Testis (tissue), 3 donors: ENCODE results near the gene OPA1. TPM values are rescaled to one million over a fixed set of nuclear protein-coding genes. Genes with fewer than 3 reads are reported as not detected.

ENCODE experiments used
- DNase-seq: peaks from one replicate; pipeline ENCODE4 v3.0.0-alpha.2; 2019
- H3K27ac ChIP-seq, 2 donors: fragments of 200-600 bp; sonication (generic); one replicate each; pipeline ENCODE4 v1.5.1; 2019
- H3K27me3 ChIP-seq: fragments of 200-600 bp; sonication (generic); one replicate; pipeline ENCODE4 v1.5.1; 2019
- H3K36me3 ChIP-seq: fragments of 200-600 bp; sonication (generic); one replicate; pipeline ENCODE4 v1.5.1; 2017; ENCODE audit warnings: low read depth; ENCODE audit errors: missing control alignments
- H3K4me1 ChIP-seq: fragments of 200-600 bp; sonication (generic); one replicate; pipeline ENCODE4 v1.5.1; 2019
- H3K4me3 ChIP-seq, 2 donors: fragments of 200-600 bp; sonication (generic); one replicate each; pipeline ENCODE4 v1.5.1; 2017 to 2019
- H3K9me3 ChIP-seq: fragments of 200-600 bp; sonication (generic); one replicate; pipeline ENCODE4 v1.5.1; 2017
- CTCF ChIP-seq, 3 experiments: fragments of 450-650 bp in 2 of 3; fragments of 200-600 bp in 1 of 3; sonication (generic) in 1 of 3; IDR thresholded peaks; one replicate each; pipeline ENCODE4 v1.5.1; 2016 to 2019; ENCODE audit warnings: antibody characterized with exemption in 3 of 3, mild to moderate bottlenecking in 2 of 3, moderate library complexity in 1 of 3
- POLR2A ChIP-seq: fragments of 450-650 bp; IDR thresholded peaks from one replicate; pipeline ENCODE4 v1.6.1; 2017; ENCODE audit warnings: antibody characterized with exemption, mild to moderate bottlenecking, moderate library complexity
- WGBS, 2 donors: methylation state at CpG; one replicate each; pipeline ENCODE4 v1.1.5; 2018; 5-methylcytosine and 5-hydroxymethylcytosine counted together
- intact Hi-C: fragments of 100-400 bp; cut with DNase I; formaldehyde crosslinking; loops from one replicate; pipeline ENCODE4 v1.15.1; 2023; ENCODE audit warnings: low total_unique reads
- polyA plus RNA-seq: library from polyadenylated mRNA; stranded (reverse); fragments of 350-450 nt; fragmentation: Illumina TruSeq; extraction: RNeasy Lipid Tissue Mini Kit (QIAGEN cat#74804); gene quantifications from one replicate; pipeline ENCODE4 v1.2.3, GENCODE V29; 2014; ENCODE audit warnings: low read depth, low replicate concordance; ENCODE audit not compliant: insufficient read depth
- total RNA-seq, 2 donors: library from RNA; depleted of rRNA; stranded (reverse); fragments of >200 nt; gene quantifications; one replicate each; pipeline ENCODE4 v1.2.3, GENCODE V29; 2016

OPA1 gene
- total and polyA plus RNA-seq, 3 donors from 2014 or later = 21.0 to 39.8 (median 35.1) TPM

GRCh38 chr3:193665370-193665989 is 72.5 kb downstream of the OPA1 start:
- Histone ChIP-seq H3K9me3 (no peaks in the 10 kb centered on the region), H3K27me3 (no peaks in the 10 kb centered on the region), H3K27ac (no peak overlapping the region), H3K4me1 (no peaks in the 10 kb centered on the region), H3K4me3 (no peak overlapping the region), H3K36me3 (no peaks in the 10 kb centered on the region)
- intact Hi-C loops = no loop called here
- 84 to 92% methylated on average over 1 of the region's 1 CpG for WGBS, 2 donors
- TF ChIP-seq POLR2A (no peak), CTCF (IDR thresholded peaks at IDR 0.05) (peak; percentile 6 to 52 (median 21))
- DNase-seq = no peak

GRCh38 chr3:193673845-193674244 is 80.8 kb downstream of the OPA1 start:
- no peaks in the 10 kb centered on the region for H3K27me3 ChIP-seq
- WGBS, 2 donors = 74 to 91% methylated on average over 7 of the region's 7 CpGs
- H3K36me3 ChIP-seq = no peaks in the 10 kb centered on the region

GRCh38 chr3:193674714-193675113 is 81.7 kb downstream of the OPA1 start:
- H3K9me3 ChIP-seq = no peaks in the 10 kb centered on the region
- no peak overlapping the region for H3K27ac ChIP-seq
- no peak overlapping the region for H3K4me3 ChIP-seq
- H3K27me3 ChIP-seq = no peaks in the 10 kb centered on the region
- DNase-seq = no peak
- H3K4me1 ChIP-seq = no peaks in the 10 kb centered on the region
- WGBS, 2 donors = 94 to 95% methylated on average over 9 of the region's 9 CpGs
- H3K36me3 ChIP-seq = no peaks in the 10 kb centered on the region
- no peak for TF ChIP-seq POLR2A
- TF ChIP-seq CTCF (IDR thresholded peaks at IDR 0.05) = no peak
- intact Hi-C loops = no loop called here

More at GRCh38 chr3:193673845-193674244, 80.8 kb downstream of the OPA1 start:
- Histone ChIP-seq H3K4me1 (no peaks in the 10 kb centered on the region), H3K27ac (no peak overlapping the region), H3K9me3 (no peaks in the 10 kb centered on the region), H3K4me3 (no peak overlapping the region)
- intact Hi-C loops = no loop called here
- DNase-seq = no peak
- TF ChIP-seq POLR2A = no peak
- no peak for TF ChIP-seq CTCF (IDR thresholded peaks at IDR 0.05)

- intact Hi-C loops = no loop called here
These were observed 84.7 kb downstream of the OPA1 start for GRCh38 chr3:193677734-193678133.

More at GRCh38 chr3:193677734-193678133, 84.7 kb downstream of the OPA1 start:
- no peak for DNase-seq
- Histone ChIP-seq H3K9me3 (no peaks in the 10 kb centered on the region), H3K27me3 (no peaks in the 10 kb centered on the region), H3K4me3 (no peak overlapping the region), H3K36me3 (no peaks in the 10 kb centered on the region), H3K27ac (no peak overlapping the region), H3K4me1 (no peaks in the 10 kb centered on the region)
- TF ChIP-seq CTCF (IDR thresholded peaks at IDR 0.05) (no peak), POLR2A (no peak)
- 78 to 80% methylated on average over 5 of the region's 5 CpGs for WGBS, 2 donors
